ENCODE measurements around the gene MRAS. TPM values are rescaled to one million over a fixed set of nuclear protein-coding genes. Genes with fewer than 3 reads are reported as not detected.
"Not testable (repeated sequence)": the region's sequence is repeated elsewhere in the genome, so short reads cannot be mapped to it uniquely, and the experiment has no call there.

MRAS gene
- polyA plus RNA-seq, 1 of the 3 experiments (the other 2 are of a cell fraction): 25.0 TPM

DNA sequence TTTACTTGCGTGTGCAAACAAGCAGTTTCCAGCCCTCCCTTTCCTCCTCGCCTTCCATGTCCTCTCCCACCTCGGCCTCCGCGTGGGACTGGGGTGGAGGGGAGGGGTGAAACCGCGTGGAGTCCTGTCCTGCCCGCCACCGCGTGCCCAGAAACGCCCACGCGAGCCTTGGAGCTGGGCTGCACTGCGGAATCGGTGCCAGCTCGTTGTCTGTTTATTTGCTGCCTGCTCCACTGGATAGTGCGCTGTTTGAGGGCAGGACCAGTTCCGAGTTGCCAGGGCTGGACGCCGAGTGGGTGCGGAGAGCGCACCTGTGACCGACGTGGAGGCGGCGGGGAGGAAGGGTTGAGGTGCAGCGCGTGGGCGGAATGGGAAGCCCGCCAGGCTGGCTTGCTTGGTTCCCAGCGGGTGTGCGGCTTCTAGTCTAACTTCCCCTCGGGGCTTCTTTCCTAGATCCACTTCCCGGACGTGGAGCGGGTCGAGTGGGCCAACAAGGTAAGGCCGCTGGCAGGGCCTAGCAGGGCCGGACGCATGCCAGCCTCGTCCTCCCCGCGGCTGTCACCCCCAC lies 103.3 kb downstream of the MRAS start (continued):
- TF ChIP-seq, protein P1, sequence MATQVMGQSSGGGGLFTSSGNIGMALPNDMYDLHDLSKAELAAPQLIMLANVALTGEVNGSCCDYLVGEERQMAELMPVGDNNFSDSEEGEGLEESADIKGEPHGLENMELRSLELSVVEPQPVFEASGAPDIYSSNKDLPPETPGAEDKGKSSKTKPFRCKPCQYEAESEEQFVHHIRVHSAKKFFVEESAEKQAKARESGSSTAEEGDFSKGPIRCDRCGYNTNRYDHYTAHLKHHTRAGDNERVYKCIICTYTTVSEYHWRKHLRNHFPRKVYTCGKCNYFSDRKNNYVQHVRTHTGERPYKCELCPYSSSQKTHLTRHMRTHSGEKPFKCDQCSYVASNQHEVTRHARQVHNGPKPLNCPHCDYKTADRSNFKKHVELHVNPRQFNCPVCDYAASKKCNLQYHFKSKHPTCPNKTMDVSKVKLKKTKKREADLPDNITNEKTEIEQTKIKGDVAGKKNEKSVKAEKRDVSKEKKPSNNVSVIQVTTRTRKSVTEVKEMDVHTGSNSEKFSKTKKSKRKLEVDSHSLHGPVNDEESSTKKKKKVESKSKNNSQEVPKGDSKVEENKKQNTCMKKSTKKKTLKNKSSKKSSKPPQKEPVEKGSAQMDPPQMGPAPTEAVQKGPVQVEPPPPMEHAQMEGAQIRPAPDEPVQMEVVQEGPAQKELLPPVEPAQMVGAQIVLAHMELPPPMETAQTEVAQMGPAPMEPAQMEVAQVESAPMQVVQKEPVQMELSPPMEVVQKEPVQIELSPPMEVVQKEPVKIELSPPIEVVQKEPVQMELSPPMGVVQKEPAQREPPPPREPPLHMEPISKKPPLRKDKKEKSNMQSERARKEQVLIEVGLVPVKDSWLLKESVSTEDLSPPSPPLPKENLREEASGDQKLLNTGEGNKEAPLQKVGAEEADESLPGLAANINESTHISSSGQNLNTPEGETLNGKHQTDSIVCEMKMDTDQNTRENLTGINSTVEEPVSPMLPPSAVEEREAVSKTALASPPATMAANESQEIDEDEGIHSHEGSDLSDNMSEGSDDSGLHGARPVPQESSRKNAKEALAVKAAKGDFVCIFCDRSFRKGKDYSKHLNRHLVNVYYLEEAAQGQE (IDR thresholded peaks at IDR 0.05; ENCODE audit: low read depth, low read length): no peak
- TF ChIP-seq NFIC (IDR thresholded peaks at IDR 0.05; ENCODE audit: borderline replicate concordance): no peak
- TF ChIP-seq, protein P2, sequence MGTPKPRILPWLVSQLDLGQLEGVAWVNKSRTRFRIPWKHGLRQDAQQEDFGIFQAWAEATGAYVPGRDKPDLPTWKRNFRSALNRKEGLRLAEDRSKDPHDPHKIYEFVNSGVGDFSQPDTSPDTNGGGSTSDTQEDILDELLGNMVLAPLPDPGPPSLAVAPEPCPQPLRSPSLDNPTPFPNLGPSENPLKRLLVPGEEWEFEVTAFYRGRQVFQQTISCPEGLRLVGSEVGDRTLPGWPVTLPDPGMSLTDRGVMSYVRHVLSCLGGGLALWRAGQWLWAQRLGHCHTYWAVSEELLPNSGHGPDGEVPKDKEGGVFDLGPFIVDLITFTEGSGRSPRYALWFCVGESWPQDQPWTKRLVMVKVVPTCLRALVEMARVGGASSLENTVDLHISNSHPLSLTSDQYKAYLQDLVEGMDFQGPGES (IDR thresholded peaks at IDR 0.05; ENCODE audit: low read depth, low read length): no peak
- no peak for TF ChIP-seq ELF1 (IDR thresholded peaks at IDR 0.05)
- no peak for TF ChIP-seq EZH2phosphoT487 (IDR thresholded peaks at IDR 0.05; ENCODE audit: borderline replicate concordance, low read depth)

DNA sequence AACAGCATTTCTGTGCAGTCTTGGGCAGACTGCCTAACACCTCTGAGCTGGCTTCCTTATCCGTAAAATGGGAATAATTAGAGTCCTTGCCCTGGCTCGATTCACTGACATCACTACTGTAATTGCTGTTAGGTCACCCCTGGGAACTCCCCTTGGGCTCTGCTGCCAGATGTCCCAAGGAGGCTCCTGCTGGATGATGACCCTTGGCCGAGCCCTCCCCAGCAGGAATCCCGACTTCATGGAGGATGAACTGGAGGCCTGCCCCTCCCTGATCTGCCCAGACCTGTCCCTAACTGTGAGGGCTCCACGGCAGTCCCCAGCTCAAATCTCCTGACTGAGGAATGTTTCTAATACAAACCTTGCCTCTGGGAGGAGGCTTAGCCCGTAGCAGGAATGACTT lies 104.1 kb downstream of the MRAS start:
- 61% methylated on average over 6 of the region's 6 CpGs for WGBS (ENCODE audit: low lambda C conversion rate)
- H3K27me3 ChIP-seq (ENCODE audit: insufficient read depth): no peaks in the 10 kb centered on the region
- CTCF ChIA-PET: no interaction called here

DNA sequence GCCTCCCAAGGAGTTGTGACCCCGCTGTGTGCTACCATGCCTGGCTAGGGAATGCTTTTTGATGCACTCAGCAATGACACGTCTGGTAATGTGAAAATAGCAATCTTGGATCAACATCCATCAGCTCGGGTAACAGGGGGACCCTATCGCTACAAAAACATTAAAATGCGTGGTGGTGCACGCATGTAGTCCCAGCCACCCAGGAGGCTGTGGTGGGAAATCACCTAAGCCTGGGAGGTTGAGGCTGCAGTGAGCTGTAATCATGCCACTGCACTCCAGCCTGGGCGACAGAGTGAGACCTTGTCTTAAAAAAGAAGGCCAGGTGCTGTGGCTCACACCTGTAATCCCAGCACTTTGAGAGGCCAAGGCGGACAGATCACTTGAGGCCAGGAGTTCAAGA lies 105.6 kb downstream of the MRAS start:
- H3K4me2 ChIP-seq; POLR2A ChIA-PET; H3F3A ChIP-seq (replicated peaks; ENCODE audit: insufficient read depth); H4K20me1 ChIP-seq (ENCODE audit: insufficient read depth); H3K27ac ChIP-seq (ENCODE audit: low read depth in 2 of 2, low read length in 1 of 2); DNase-seq; H3K9ac ChIP-seq; H3K4me3 ChIP-seq (ENCODE audit: low read depth in 2 of 2, low read length in 1 of 2); H3K36me3 ChIP-seq (replicated peaks in 1 of 2; ENCODE audit: control insufficient read depth in 1 of 2, insufficient read depth in 2 of 2, low read length in 1 of 2); H2AFZ ChIP-seq (ENCODE audit: low read depth); H3K79me2 ChIP-seq (ENCODE audit: insufficient read depth); H3K9me2 ChIP-seq; H3K4me1 ChIP-seq (ENCODE audit: control insufficient read depth in 1 of 2, insufficient read depth in 2 of 2, low read depth in 1 of 2, low read length in 1 of 2); H3K27me3 ChIP-seq (ENCODE audit: insufficient read depth); H3K9me3 ChIP-seq: not testable (repeated sequence)
- 73% methylated on average over 8 of the region's 8 CpGs for WGBS (ENCODE audit: low lambda C conversion rate)
- CTCF ChIA-PET: interaction anchor here (1.0 kb wide), 1 partner anchor 462 kb away, joined by 4 read pairs; no protein-coding TSS in a partner anchor

More for the DNA sequence above, 104.1 kb downstream of the MRAS start:
- POLR2A ChIA-PET: no interaction called here
- DNase-seq: no peak
- H3K27ac ChIP-seq (ENCODE audit: low read depth in 2 of 2, low read length in 1 of 2): no peak overlapping the region
- H3K36me3 ChIP-seq (replicated peaks in 1 of 2; ENCODE audit: control insufficient read depth in 1 of 2, insufficient read depth in 2 of 2, low read length in 1 of 2): no peaks in the 10 kb centered on the region
- H3K9me2 ChIP-seq: no peaks in the 10 kb centered on the region
- no peaks in the 10 kb centered on the region for H4K20me1 ChIP-seq (ENCODE audit: insufficient read depth)
- no peak overlapping the region for H3K9ac ChIP-seq
- H3K9me3 ChIP-seq: no peaks in the 10 kb centered on the region
- no peaks in the 10 kb centered on the region for H3K4me1 ChIP-seq (ENCODE audit: control insufficient read depth in 1 of 2, insufficient read depth in 2 of 2, low read depth in 1 of 2, low read length in 1 of 2)
- H3K79me2 ChIP-seq (ENCODE audit: insufficient read depth): no peaks in the 10 kb centered on the region
- no peak overlapping the region for H3K4me3 ChIP-seq (ENCODE audit: low read depth in 2 of 2, low read length in 1 of 2)
- TF ChIP-seq ELF1 (IDR thresholded peaks at IDR 0.05): no peak
- TF ChIP-seq FOXJ3 (CRISPR knock-in tag; IDR thresholded peaks at IDR 0.05): no peak
- TF ChIP-seq RCOR1 (IDR thresholded peaks at IDR 0.05; ENCODE audit: low read length): no peak
- TF ChIP-seq, protein P3, sequence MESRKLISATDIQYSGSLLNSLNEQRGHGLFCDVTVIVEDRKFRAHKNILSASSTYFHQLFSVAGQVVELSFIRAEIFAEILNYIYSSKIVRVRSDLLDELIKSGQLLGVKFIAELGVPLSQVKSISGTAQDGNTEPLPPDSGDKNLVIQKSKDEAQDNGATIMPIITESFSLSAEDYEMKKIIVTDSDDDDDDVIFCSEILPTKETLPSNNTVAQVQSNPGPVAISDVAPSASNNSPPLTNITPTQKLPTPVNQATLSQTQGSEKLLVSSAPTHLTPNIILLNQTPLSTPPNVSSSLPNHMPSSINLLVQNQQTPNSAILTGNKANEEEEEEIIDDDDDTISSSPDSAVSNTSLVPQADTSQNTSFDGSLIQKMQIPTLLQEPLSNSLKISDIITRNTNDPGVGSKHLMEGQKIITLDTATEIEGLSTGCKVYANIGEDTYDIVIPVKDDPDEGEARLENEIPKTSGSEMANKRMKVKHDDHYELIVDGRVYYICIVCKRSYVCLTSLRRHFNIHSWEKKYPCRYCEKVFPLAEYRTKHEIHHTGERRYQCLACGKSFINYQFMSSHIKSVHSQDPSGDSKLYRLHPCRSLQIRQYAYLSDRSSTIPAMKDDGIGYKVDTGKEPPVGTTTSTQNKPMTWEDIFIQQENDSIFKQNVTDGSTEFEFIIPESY (IDR thresholded peaks at IDR 0.05; ENCODE audit: borderline replicate concordance, low read depth): no peak
- TF ChIP-seq EZH2phosphoT487 (IDR thresholded peaks at IDR 0.05; ENCODE audit: borderline replicate concordance, low read depth): no peak
- no peak for TF ChIP-seq TCF12 (IDR thresholded peaks at IDR 0.05)
- H3F3A ChIP-seq (replicated peaks; ENCODE audit: insufficient read depth): no peaks in the 10 kb centered on the region
- no peak overlapping the region for H3K4me2 ChIP-seq
- H2AFZ ChIP-seq (ENCODE audit: low read depth): no peak overlapping the region

Data from SK-N-SH (cell line).